Measurements from ENCODE around the gene NAV2.

DNA sequence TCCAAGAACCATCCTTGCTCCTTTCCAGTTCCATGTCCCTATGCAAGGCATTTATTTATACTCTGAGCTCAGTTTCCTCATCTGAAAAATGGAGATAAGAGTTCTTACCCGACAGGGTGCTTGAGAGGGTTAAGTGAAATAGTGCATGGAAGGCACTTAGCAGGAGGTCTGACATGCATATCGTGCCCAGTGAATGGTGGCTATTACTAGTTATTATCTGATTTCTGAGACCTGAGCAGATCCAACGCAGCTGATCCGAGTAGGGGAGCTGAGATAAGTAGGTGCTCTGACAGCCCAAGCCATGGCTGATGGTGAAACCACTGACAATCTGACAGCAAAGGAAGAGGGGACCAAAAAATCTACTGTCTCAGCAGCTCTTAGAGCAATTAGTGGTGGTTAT, 24.9 kb downstream of the NAV2 start:
- TF ChIP-seq, protein P1, sequence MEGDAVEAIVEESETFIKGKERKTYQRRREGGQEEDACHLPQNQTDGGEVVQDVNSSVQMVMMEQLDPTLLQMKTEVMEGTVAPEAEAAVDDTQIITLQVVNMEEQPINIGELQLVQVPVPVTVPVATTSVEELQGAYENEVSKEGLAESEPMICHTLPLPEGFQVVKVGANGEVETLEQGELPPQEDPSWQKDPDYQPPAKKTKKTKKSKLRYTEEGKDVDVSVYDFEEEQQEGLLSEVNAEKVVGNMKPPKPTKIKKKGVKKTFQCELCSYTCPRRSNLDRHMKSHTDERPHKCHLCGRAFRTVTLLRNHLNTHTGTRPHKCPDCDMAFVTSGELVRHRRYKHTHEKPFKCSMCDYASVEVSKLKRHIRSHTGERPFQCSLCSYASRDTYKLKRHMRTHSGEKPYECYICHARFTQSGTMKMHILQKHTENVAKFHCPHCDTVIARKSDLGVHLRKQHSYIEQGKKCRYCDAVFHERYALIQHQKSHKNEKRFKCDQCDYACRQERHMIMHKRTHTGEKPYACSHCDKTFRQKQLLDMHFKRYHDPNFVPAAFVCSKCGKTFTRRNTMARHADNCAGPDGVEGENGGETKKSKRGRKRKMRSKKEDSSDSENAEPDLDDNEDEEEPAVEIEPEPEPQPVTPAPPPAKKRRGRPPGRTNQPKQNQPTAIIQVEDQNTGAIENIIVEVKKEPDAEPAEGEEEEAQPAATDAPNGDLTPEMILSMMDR (optimal IDR thresholded peaks at IDR 0.05 in 1 of 3, IDR thresholded peaks at IDR 0.05 in 1 of 3, conservative IDR thresholded peaks at IDR 0.05 in 1 of 3; ENCODE audit: extremely low read depth in 1 of 3, insufficient read depth in 2 of 3, low read length in 3 of 3): no peak
- no peak for TF ChIP-seq EZH2 (IDR thresholded peaks at IDR 0.05; ENCODE audit: low read length)
